Heart right ventricle (tissue), 16 donors: ENCODE results near the gene SHC4. TPM values are rescaled to one million over a fixed set of nuclear protein-coding genes. Genes with fewer than 3 reads are reported as not detected.

Source experiments
- ATAC-seq, 8 donors: fragments of 200-7000 bp; cut with Tn5 transposase; one replicate each; pipeline ENCODE4 v1.9.1; 2020; ENCODE audit warnings: mild to moderate bottlenecking in 8 of 8, moderate library complexity in 8 of 8, moderate number of reproducible peaks in 1 of 8
- DNase-seq, 2 donors: peaks; one replicate each; pipeline ENCODE4 v3.0.0-alpha.2; 2020
- H3K27ac ChIP-seq, 10 donors: fragments of 200-600 bp; sonication (generic) in 2 of 10; one replicate each; pipeline versions ENCODE4 v1.5.0 to v1.8.0; 2020 to 2022; ENCODE audit warnings: mild to moderate bottlenecking in 3 of 10
- H3K27me3 ChIP-seq, 7 donors: fragments of 200-600 bp; one replicate each; pipeline ENCODE4 v1.8.0; 2021 to 2022; ENCODE audit warnings: mild to moderate bottlenecking in 2 of 7
- H3K36me3 ChIP-seq, 9 donors: fragments of 200-600 bp; sonication (generic) in 1 of 9; one replicate each; pipeline versions ENCODE4 v1.5.0 to v1.8.0; 2020 to 2022; ENCODE audit warnings: mild to moderate bottlenecking in 2 of 9
- H3K4me1 ChIP-seq, 9 donors: fragments of 200-600 bp; sonication (generic) in 1 of 9; one replicate each; pipeline versions ENCODE4 v1.5.0 to v1.8.0; 2020 to 2022; ENCODE audit warnings: mild to moderate bottlenecking in 4 of 9
- H3K4me3 ChIP-seq, 10 donors: fragments of 200-600 bp; sonication (generic) in 2 of 10; one replicate each; pipeline versions ENCODE4 v1.5.0 to v1.8.0; 2020 to 2022; ENCODE audit warnings: mild to moderate bottlenecking in 7 of 10, moderate library complexity in 2 of 10
- H3K9me3 ChIP-seq, 11 donors: fragments of 200-600 bp in 10 of 11; sonication (generic) in 2 of 11; one replicate each; pipeline versions ENCODE4 v1.5.0 to v1.8.0; 2013 to 2022; ENCODE audit warnings: mild to moderate bottlenecking in 2 of 11, control low read depth in 1 of 11, moderate library complexity in 1 of 11
- CTCF ChIP-seq, 9 donors: fragments of 200-600 bp; sonication (generic) in 2 of 9; IDR thresholded peaks; one replicate each; pipeline versions ENCODE4 v1.5.0 to v1.8.0; 2021 to 2022; ENCODE audit warnings: antibody characterized with exemption in 9 of 9, mild to moderate bottlenecking in 5 of 9, moderate library complexity in 1 of 9
- WGBS, 2 donors: extraction: QIAGEN DNeasy Blood & Tissue Kit; methylation state at CpG; one replicate each; pipeline ENCODE4 v1.1.7; 2013; ENCODE audit warnings: inconsistent platforms in 1 of 2; 5-methylcytosine and 5-hydroxymethylcytosine counted together
- intact Hi-C, 10 donors: fragments of 100-400 bp; cut with DNase I; formaldehyde crosslinking; loops; one replicate each; pipeline versions ENCODE4 v1.11.1 to v1.14.2; 2022
- polyA plus RNA-seq, 2 donors: library from polyadenylated mRNA; stranded (reverse); fragments of 200-250 nt; gene quantifications; one replicate each; pipeline ENCODE4 v1.2.3, GENCODE V29; 2013
- total RNA-seq, 10 donors: library from RNA; stranded (reverse); fragmentation: NEBNext Ultra II Directional in 3 of 10; extraction: Animal tissue kit (Norgen Biotek cat#: 25700) in 3 of 10; gene quantifications; one replicate each; pipeline versions ENCODE4 v1.2.1 to v1.2.4, GENCODE V29; 2021 to 2023
- donor health status: Arrhythmogenic right ventricular cardiomyopathy.
- donor health status: ischemic (EF 13 %, LVEDD 7.1; RV severe dilation, severe dysfunction).
- donor health status: healthy with polysubstance abuse.
- donor health status: DM: no; HTN: yes; CAD: no.
- donor health status: DM: no; HTN: no; CAD: no.
- donor health status: ischemic (EF 25% LVEDD 6.9; RV normal size, moderate dysfunction).
- donor health status: ischemic (EF 25% LVEDD 5.7; RV mildly dilated, moderate dysfunction).
- donor health status: healthy.
- donor health status: DM: yes; HTN: yes; CAD: no.
- donor health status: Ischemic cardiomyopathy.
- donor health status: ischemic (EF 35%, LVEDD 5.7; RV mildly dilated, moderate dysfunction).
- donor health status: nonischemic (EF 11% LVEDD 7.7; RV severe dilation, severe dysfunction).
- donor health status: DM: yes; HTN: yes; CAD: no.
- donor health status: PGD.
- donor health status: ischemic (EF 29% LVEDD 5.4; RV normal size, mild dysfunction).
- donor health status: nonischemic (EF 23%, LVEDD 6.1; RV moderate dilation, normal function).

Gene SHC4
- total and polyA plus RNA-seq, 12 donors, result 1.2 to 4.9 (median 2.2) TPM

DNA sequence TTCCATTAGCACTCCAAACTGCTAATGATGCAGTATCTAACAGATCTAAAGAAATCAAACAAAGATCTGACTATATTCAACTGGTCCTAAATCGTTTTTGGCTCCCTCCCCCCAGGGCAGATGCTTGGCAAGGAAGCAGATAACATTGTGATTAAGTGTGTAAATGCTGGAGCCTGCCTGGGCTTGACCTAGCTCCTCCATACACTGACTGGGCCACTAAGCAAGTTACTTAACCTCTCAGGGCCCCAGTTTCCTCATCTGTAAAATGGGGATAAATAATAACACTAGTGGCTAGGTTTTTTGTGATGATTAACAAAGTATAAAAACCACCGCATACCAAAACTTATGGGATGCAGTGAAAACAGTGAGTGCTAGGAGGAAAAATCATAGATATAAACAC lies 76.6 kb downstream of the SHC4 start:
- Histone ChIP-seq H3K9me3 (no peaks in the 10 kb centered on the region), H3K4me1 (peaks cover 0 to 7% (median 0%) of the 10 kb centered on the region in 9 donors), H3K4me3 (no peak overlapping the region), H3K27ac (no peak overlapping the region), H3K27me3 (no peaks in the 10 kb centered on the region), H3K36me3 (no peaks in the 10 kb centered on the region)
- no peak for DNase-seq
- WGBS, 2 donors, result 58 to 71% methylated on average over 2 of the region's 2 CpGs
- intact Hi-C loops, result no loop called here
- no peak for TF ChIP-seq CTCF (IDR thresholded peaks at IDR 0.05)
- no peak for ATAC-seq

DNA sequence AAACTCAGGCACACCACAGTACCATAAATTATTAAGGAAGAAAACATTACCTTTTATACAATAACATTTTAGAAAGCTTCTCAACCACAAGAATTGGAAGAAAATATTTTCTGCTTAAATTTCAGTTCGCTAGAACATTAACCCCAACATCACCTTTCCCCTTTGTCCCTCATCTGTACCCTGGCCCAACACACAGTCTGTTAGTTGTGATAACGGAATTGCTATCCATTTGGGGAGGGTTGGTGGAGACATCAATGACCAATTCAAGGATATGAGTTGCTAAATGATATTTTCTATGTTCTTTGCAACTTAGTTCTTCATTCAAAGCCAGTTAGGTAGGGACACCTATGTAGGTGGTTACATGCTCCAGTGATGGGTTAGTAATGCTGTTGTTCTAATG lies 80.0 kb downstream of the SHC4 start:
- WGBS, 2 donors, result 86% methylated on average over 2 of the region's 2 CpGs
- TF ChIP-seq CTCF (IDR thresholded peaks at IDR 0.05), result no peak
- intact Hi-C loops, result no loop called here
- DNase-seq, result no peak
- Histone ChIP-seq H3K27ac (no peak overlapping the region), H3K27me3 (no peaks in the 10 kb centered on the region), H3K4me1 (peaks cover 0 to 20% (median 19%) of the 10 kb centered on the region in 9 donors), H3K36me3 (peaks cover 0 to 3% (median 0%) of the 10 kb centered on the region in 9 donors), H3K4me3 (no peak overlapping the region), H3K9me3 (no peaks in the 10 kb centered on the region)
- no peak for ATAC-seq

DNA sequence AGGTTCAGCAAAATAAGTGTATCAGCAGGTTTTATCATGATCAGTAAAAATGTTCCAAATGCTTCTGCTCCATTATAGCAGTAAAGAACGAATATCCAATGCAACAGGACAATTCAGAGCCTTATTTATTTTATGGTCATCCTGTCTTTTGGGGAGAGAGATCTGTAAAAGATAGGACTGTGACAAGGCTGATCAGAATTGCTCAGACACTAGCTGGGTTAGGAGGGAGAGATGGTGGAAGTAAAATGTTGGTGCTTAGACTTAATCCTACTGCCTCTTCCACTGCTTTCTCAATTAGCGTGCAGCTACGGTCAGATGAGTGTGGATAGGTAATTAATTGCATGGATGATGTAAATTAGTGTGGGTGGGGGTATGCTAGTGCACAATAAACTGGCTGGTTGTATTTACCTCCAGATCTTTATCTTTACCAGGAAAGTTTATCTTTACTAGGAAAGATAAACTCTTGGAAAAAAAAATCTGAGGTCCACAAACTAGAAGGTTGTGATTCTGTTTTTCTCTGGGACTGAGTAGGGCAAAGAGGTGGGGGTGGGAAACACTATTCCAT lies 83.6 kb downstream of the SHC4 start:
- DNase-seq (no peak), ATAC-seq (no peak)
- Histone ChIP-seq H3K4me3 (peak overlapping the region in 1 of 10 donors; percentile 79), H3K9me3 (no peaks in the 10 kb centered on the region), H3K36me3 (peaks cover 0 to 3% (median 0%) of the 10 kb centered on the region in 9 donors), H3K4me1 (peaks cover 0 to 28% (median 19%) of the 10 kb centered on the region in 9 donors), H3K27ac (no peak overlapping the region), H3K27me3 (no peaks in the 10 kb centered on the region)
- no peak for TF ChIP-seq CTCF (IDR thresholded peaks at IDR 0.05)
- intact Hi-C loops, result no loop called here
- WGBS, 2 donors, result 82% methylated on average over 3 of the region's 3 CpGs

DNA sequence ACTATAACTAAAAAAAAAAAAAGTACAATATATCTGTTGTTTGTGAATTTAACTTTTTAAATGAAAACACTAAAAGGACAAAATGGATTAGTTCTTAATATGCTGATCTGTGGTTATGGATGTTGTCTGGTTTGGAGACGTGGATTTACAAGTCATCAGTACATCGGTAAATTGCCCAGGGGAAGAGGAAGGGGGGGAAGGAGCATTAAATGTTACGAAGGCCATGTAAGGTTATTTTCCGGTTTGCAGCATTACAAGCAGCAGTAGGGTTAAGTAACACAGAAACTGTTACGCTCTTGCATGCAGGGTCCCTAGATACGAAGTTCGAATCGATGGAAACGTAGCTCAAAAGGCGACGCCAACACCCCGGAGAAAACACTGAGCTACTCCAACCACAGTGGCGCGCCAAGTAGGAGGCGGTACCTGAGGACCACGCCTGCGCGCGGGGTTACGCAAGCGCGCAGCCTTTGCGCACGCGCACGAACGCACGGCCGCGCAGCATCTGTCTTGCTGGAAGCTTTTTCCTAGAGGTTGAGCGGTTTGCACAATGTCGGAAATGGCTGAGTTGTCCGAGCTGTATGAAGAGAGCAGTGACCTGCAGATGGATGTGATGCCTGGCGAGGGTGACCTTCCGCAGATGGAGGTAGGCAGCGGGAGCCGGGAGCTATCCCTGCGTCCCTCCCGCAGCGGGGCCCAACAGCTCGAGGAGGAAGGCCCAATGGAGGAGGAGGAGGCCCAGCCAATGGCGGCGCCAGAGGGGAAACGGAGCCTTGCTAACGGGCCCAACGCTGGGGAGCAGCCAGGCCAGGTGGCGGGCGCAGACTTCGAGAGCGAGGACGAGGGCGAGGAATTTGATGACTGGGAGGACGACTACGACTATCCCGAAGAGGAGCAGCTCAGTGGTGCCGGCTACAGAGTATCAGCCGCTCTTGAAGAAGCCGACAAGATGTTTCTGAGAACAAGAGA lies 85.8 kb downstream of the SHC4 start, which contains the start of gene EID1:
Gene EID1, plus strand, starts transcription at position 505 of the 966 bp plus-strand sequence. Its CDS starts 43 bp downstream, at position 548.
- Histone ChIP-seq H3K4me3 (peak within 1 kb of the TSS; percentile 45 to 89 (median 77)), H3K4me1 (peaks cover 0 to 28% (median 19%) of the 10 kb centered on the region in 9 donors), H3K36me3 (peaks cover 0 to 3% (median 0%) of the 10 kb centered on the region in 9 donors), H3K9me3 (no peaks in the 10 kb centered on the region), H3K27ac (peak within 1 kb of the TSS; percentile 46 to 95 (median 88)), H3K27me3 (peaks cover 0 to 5% (median 0%) of the 10 kb centered on the region in 7 donors)
- TF ChIP-seq CTCF (IDR thresholded peaks at IDR 0.05), result peak in 2 of 9 donors; percentile 9 to 12
- DNase-seq, result peak; percentile 92 to 94
- intact Hi-C loops, result loop anchor here in 8 of 10 donors (1.0 to 10.0 kb wide), 9 partner anchors 84 to 747 kb away; partner anchors contain the start of genes SHC4 (in 6 of the 8), SECISBP2L (in 4 of the 8), DTWD1 (in 2 of the 8) and FAM227B (in 2 of the 8)
- WGBS, 2 donors, result 0% methylated on average over 58 of the region's 58 CpGs
- peak; percentile 99 to 100 (median 100) for ATAC-seq
